UCSD-AML1 (cell line): Measurements from ENCODE around the gene ADSS1.

Experiments
- DNase-seq: peaks from one replicate; lab custom pipeline; 2025; ENCODE audit not compliant: unreplicated experiment; lab: John Stamatoyannopoulos, UW

The ADSS1 gene

DNA sequence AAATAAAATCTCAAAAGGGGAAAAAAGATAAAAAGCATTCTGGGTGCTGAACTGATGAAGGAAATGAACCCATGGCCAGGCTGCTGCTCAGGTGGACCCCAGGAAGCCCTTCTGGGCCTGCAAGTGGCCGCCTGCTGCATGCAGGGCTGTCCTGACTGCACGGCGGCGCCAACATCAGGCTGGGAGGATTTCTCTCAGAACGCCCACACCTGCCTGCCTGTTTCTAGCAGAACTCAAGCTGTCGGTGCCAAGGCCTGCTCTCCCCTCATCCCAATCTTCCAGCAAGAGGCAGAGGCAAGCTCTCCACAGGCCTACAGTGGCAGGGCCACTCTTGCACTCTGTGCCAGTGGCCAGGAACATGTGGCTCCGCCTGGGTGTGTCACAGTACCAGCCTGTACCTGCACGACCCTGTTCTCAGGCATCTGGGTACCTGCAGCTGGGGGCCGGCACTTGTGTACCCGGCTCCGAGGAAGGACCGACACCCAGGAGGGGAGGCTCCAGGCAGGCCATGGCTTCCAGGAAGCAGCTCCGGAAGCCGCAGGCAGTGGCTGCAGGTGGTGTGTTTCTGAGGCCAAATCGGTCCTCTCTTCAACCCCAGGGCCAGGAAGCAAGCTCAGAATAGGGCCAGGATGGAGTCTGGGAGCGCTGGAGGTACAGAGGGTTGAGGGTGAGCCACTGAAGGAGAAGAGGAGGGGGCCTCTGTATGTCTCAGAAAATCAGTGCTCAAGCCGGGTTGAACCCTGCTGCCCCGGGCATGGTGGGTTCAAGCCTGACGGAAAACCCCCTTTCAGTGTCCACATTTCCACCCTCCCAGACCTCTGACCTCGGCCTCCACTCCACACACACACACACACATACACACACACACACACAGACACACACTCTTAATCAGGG is 37.2 kb upstream of the ADSS1 start:
- DNase-seq, result peak; percentile 64

DNA sequence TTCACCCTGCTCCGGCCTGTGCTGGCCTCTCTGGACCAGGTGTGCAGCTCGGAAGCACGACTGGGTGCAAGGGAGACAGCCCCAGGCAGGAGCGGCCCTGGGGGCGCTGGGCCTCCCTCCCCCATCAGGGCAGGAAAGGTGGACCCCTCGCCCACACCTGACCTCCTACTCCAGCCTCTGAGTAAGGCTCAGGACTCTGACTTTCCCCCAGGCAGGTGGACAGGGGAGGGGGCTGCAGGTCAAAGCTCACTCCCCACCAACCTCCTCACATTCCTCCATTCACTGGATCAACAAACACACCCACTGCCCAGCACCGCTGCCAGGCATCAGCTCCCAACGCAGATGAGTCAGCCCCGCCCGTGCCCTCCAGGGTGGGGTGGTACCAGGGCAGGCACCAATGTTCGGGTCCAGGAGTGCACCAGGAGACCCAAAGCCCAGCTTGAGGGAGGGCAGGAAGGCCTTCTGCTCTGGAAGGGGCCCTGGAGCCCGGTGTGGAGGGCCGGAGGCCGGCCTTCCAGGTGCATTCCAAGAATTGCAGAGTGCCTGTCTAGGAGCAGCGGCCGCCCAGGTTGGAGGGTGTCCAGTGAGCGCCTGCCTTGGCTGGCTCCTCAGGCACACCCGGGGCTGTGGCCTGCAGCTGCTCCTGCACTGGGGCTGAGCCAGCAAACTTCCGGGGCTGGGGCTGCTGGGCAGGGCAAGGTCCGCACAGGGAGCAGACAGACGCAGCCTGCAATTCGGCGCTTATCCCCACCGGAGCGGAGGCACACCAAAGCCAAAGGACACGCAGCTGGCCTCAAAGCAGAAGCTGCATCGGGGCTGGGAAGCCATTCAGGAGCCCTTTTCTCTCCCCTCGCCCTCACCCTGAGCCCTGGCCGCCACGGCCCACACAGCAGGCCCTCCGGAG is 36.2 kb upstream of the ADSS1 start:
- DNase-seq, result no peak

DNA sequence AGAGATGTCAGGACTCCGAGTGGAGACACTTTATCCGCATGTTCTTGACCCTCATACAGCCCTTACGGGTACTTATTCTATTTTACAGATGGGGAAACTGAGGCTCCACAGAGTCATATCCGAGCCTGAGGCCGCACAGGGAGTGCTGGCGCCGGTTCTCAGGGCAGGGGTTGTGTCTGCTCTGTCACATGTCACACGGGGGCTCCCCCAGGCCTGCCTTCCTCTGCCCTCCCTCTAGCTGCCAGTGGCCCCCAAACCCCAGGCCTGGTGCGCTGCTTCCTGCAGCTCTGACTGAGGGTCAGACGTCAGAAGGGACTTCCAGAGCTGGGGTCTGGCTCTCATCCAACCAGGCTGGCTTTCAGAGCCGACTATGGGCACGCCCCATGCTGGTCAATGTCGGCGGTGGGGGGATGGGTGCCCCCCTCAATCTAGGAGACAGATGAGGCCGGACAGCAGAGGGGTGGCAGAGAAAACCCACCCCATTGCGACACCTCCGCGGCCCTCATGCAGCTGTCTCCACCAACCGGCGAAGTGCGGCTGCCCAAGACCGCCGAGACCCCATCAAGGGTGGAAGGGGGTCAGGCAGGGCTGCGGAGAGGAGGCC is 35.4 kb upstream of the ADSS1 start:
- DNase-seq, result no peak

DNA sequence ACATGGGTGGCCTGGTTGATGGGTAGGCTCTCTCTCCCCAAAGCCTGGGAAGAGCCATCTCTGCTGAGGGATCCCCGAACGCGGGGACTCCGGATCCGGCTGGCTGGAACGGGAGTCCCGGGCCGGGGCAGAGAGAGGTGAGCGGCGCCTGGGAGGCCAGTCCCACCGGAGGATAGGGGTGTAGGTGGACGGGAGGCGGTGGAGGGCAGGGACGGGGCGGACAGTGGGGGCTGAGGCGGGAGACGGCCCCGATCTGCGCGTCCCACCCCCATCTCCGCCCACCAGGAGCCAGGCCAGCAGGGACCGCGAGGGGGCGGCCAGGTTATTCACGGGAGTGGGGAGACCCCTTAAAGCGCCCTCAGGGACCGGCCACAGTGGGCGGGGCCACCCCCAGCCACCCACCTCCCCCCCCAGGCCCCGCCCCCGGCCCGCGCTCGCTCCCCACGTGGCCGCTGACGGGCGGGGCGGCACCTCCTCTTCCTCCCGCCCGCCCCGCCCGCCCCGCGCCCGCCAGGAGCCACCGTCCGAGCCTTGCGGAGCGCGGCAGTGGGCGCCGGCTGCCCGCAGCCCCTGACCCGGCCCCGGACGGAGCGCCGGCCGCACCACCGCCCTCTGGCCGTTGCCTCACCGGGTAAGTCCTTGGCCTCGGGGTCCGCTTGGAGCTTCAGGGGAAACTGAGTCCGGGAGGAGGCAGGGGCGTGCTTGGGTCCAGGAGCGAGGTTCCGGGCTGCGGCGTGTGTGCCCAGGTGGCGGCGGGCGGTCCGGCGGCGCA is 34.7 kb upstream of the ADSS1 start, which contains the start of gene INF2:
TSS of gene INF2 (plus strand) at position 510 of the 772 bp plus-strand sequence. CDS start 11,748 bp downstream, outside the sequence.
- DNase-seq, result peak; percentile 64

DNA sequence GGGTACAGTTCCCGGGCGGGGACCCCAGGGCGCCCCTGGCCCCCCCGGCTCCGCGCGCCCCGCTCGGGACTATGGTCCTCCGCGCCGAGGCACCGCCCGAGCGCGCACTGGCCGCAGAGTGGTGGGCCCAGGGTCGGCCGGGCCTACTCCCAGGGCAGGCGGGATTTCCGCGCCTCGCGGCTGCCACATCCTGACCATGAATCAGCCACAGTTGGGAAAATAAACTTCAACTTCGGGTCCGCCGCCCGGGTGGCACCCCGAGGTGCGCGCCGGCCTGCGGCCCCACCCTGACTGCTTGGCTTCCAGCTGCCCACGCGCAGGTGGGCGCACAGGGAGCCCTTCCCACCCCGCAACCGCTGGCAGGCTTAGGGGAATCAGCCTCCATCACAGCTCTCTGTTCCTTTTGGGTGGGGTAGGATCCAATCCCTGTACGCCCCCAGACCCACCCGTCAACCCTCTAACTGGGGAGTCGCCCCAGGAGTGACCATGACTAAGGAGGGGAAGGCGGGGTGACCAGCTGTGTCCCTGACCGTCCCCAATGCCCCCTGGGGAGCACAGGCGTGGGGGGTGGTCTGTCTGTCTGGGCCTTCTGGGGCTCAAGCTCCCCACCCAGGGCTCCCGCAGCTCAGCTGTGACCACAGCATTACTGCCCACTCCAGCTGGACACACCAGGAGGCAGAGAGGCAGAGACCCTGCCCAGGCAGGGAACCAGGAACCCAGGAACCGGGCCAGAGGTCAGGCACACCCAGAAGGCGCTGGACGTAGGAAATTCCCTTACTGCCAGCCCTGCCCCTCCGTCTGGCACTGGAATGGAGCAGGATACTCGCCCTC is 33.9 kb upstream of the ADSS1 start:
- no peak for DNase-seq

DNA sequence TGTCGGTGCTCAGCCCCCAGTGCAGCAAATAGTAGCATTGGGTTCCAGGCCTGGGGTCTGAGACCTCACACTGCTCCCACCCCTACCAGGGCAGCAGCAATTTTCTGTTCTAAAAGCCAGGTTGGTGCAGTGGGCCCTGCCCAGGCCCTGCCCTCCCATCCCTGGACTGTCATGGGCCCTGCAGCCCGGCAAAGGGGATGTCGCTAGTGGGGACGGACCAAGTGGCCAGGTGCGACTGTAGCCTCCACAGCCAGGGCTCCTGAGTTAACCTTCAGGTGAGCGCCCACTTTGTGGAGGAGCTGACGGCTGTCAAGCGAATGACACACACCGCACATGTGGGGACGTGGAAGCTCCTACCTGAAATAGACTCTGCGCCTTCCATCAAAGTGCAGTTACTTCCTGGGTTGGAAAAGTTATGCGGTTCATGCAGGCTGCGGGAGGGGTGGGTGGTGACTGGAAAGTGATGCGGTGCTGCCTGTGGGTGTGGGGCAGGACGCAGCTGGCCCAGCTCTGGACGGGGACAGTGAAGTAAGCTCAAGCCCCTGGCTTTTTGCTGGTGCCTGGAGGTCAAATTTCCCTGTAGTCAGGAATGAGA is 33.1 kb upstream of the ADSS1 start:
- no peak for DNase-seq

DNA sequence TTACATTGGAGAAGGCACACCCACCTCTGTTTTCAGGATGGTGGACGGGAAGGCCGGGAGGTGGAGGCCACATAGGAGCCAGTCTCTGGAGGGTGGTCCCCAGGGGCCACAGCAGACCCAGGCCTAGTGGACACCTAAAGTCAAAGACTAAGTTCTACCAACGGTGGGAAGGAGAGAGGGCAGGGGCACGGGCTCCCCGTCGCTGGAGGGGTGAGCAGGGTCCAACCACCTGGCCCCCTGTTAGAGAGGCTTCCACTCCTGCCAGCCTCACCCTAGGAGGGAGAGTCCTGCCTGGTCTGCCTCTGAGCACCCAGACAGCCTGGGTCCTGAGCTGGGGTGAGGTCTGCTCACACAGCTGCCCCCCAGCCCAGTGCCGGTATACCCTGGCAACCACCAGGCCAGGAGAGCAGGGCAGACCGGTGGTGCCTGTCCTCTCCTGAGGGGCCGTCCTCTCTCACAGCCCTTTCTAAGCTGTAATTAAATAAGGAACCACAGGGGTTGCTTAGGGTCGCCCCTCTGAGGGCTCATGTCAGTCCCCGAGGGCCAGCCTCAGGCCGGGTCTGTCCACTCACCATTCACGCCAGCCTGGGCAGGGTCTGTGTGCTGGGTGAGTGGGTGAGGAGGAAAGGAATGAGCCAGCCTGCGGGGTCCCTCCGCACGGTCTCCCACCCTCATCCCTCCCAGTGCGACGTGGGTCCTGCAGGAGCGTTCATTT is 32.3 kb upstream of the ADSS1 start:
- DNase-seq, result no peak

DNA sequence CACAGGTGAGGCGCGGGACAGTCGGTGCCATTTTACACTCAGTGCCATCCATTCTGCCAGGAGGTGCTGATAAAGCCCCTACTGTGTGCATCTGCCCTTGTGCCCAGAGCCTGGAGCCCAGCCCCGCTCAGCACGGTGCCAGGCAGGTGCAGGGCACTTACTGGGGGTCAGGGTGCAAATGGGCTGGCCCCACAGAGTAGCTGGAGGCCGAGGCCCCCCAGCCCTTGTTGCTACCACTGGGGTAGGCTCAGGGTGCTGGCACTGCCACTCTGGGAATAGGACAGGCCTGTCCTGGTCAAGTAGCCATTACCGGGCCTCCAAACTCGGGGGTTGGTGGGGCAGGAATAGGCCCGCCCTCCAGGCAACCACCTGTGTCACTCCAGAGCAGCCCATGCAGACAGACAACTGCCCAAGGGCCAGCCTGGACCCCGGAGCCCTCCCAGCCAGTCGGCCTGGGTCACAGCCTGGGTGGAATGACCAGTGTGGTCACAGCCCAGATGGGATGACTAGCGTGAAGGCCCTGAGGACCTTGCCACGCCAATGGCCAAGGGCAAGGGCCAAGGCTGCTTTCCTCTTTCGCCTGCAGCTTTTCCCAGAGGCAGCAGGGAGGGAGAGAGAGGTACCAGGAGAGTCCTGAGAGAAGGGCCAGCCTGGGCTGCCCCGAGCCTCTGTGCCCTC is 31.6 kb upstream of the ADSS1 start:
- DNase-seq, result no peak

DNA sequence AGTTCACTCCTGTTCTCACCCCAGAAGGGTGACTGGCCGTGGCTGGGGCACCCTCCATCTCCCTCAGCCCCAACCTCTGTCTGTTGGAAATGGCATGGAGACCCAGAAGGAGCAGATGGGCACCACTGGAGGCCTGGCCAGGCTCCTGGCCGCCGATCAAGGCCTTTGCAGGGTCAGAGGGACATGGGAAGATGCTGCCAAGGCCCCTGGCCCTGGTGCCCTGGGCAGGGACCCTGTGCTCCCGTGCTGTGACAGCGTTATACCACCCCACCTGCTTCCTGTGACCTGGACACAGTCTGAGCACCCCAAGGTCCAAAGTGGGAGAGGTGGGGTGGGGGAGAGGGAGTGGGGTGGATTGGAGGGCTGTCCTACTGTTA is 31.1 kb upstream of the ADSS1 start:
- DNase-seq, result no peak

DNA sequence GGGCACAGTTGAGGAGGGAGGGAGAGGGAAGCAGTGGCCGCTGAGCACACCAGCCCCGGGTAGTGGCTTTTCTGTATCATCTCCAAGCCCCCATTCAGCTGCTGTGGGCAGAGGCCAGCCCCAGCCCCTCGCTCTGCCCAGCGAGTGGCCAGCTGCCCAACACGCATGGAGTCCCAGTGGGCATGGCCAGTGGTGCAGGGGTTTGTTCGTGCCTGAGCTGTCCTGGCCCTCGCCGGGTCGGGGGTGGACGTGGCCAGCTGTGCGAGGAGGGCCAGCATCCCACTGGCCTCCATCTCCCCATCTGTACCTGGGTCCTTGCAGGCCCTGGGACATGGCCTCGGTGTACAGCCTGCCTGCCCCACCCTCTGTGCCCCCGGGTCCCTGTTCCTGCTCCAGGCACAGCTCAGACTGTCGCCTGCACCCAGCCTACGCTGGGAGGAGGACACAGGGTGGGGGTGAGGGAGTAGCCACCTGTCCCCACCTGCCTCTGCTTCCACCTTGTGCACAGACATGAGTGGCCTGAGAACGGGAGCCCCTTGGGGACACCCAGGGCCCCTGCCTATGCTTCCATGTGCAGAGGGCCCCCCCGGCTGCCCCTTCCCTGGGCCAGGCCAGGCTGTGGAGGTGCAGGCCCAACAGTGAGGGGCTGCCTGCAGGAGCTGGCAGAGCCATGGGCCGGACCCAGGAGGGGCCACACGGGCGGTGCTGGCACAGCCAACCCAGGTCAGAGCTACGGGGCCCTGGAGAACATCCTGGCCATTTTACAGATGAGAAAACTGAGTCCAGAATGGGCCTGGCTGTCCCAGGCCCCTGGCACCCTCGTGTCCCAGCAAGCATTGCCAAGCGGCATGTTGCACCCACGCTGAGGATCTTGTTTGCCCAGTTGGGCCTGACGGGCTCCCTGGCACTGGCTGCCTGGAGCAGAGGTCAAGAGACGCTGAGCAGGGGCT is 30.3 kb upstream of the ADSS1 start:
- DNase-seq, result no peak

DNA sequence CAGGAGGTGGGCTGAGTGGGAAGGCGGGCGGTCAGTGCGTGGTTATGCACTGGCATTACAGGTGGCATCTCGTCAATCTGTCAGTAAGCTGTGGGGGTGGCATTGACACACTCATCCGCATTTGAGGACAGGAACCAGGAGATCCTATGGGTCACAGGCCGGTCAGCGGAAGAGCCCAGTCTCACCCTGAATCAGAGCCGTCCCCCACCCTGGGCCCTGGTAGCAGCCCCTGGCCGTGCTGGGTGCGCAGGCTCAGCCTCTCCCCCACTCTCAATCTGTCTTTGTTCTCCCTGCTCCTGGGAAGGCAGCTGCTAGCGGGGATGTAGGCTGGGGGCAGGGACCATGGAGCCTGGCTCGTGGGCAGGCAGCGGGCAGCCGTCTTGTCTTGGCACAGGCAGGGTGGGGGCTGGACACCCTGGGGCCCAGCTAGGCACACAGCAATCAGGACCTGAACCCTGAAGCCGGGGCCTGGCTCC is 29.5 kb upstream of the ADSS1 start:
- no peak for DNase-seq

DNA sequence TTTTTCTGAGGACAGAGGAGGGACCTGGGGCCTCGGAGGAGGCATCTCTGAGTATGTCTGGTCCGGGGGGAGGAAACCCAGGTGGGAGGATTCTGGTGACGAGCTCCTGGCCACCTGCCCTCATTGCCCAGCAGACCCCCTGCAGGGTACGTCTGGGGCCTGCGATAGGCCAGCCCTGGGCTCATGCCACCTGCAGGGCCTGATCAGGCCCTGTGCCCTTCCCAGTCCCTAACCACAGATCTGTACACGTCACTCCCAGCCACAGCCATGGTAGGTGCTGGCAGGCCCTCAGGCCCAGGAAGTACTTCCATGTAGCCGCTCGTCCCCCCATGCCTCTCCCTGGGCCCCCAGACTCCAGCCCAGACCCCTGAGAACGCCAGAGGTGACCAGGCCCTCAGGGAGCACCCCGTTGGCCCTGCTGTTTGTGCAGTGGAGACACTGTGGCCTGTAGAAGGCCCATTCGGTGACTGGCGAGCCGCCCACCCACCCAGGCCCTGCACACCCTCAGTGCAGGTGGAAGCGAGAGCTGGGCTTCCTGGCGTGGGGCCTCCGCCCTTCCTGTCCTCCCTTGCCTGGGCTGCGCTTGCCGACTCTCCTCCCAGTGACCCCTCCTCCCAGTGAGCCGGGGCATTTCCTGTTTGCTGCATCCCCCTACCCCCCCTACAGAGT is 28.9 kb upstream of the ADSS1 start:
- peak; percentile 49 for DNase-seq

DNA sequence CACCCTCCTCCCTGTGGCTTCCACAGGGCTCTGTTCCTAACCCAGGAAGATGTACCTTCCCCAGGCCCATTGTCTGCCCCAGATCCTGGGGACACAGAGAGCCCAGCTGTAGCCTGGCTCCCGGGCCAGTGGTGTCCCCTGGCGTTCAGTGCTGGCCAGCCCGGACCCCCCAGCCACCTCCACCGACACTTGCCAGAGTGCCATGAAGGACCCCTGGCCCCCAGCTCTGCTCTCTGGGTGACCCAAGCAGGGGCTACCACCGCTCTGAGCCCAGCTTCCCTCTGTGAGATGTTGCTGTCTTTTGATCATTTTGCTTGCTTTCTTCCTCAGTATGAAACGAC is 28.4 kb upstream of the ADSS1 start:
- DNase-seq, result no peak

DNA sequence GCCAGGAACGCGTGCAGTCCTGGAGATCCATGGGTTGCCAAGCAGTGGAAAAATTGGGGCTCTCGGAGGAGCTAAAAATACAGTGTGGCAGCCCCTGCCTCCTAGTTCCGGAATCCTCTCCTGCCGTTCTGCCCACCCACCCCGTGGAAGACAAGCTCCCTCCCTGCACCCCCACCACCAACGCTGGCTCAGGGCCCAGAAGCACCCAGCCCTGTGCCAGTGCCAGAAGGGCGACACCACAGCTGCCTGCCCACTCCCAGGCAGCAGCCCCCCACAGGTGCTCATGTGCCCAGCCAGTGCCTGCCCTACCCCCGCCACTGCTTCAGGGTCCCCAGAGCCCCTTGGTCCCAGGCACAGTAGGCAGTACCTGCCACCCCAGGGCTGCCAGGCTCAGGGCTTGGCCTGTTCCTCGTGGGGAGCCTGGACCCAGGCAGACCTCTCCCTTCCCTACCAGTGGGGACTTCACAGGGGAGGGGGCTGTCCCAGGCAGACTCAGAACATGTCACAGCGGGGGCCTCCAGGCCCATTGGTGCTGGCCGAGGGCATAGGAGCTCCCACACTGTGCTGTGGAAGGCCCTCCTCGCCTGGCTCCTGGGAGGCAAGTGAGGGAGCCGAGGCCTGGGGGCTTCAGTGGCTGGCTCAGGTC is 27.2 kb upstream of the ADSS1 start:
- DNase-seq, result no peak

DNA sequence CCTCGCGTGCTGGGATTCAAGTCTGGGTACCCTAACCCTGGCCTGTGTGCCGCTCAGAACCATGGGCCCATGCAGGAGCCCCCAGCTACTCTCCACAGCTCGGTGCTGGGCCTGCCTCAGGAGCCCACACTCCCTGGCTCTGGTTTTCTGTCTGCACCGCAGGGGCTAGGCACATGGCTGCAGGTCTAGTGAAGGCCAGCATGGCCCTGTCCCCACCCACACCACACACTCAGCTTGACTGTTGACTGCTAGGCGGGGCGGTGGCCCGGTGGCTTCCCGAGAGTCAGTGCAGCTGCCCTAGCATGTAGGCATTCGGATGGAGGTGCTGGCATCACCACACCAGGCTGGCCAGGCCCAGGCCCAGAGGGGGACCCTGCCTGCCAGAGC is 26.7 kb upstream of the ADSS1 start:
- no peak for DNase-seq

DNA sequence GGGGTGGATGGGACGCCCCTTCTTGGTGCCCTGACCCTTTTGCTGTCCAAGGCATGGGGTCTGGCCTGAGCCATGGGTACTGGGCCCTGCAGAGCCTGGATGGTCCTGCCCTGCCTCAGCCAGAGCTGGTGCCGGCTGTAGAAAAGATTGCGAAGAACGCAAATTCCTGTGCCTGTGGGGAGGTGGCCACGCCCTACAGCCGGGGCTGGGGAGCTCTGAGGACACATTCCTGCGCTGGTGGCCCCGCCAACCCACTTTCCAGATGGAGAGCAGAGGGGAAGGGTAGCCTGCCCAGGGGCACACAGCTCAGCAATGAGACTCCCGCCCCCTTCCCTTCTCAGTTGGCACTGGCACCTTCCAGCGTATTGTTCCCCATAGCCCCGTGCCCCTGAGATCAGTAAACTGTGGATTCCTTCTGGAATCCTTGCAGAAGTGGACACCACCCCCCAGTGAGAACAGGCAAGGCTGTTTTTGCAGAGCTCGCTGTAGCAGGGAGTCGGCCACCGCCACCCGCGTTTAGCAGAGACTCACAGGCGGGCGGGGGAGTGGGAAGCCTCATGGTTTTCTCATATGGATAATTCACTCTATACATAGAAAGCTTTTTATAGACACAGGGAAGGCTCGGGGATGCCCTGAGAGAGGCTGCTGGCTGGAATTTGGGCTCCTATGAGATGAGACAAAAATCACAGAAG is 26.0 kb upstream of the ADSS1 start:
- DNase-seq, result no peak
